IMR-90 (cell line): ENCODE measurements around the gene DYSF. TPM values are rescaled to one million over a fixed set of nuclear protein-coding genes. Genes with fewer than 3 reads are reported as not detected.

Experiments used
- ATAC-seq: fragments of 200-7000 bp; cut with Tn5 transposase; 2 replicates; pipeline ENCODE4 v1.9.1; 2020; ENCODE audit warnings: low read depth, mild to moderate bottlenecking, moderate library complexity
- BruUV-seq: library from RNA; stranded (reverse); fragments of 400-500 nt; replicated peaks from 2 replicates; lab custom pipeline; 2021; lab: Mats Ljungman, UMichigan
- CTCF ChIA-PET: fragments of 300-600 bp; formaldehyde crosslinking; extraction: SDS; loops from one replicate; lab custom pipeline; 2021; ENCODE audit warnings: antibody characterized with exemption; lab: Yijun Ruan, JAX
- POLR2A ChIA-PET: fragments of 300-600 bp; sonication (Branson Sonifier 250); formaldehyde crosslinking; loops from one replicate; lab custom pipeline; 2022; ENCODE audit warnings: antibody characterized with exemption; ENCODE audit not compliant: unreplicated experiment; lab: Charles Lee
- DNase-seq: peaks from one replicate; pipeline ENCODE4 v3.0.0; 2013
- H2AFZ ChIP-seq: replicated peaks from 2 replicates; pipeline ENCODE3; 2013; ENCODE audit warnings: low read length, mild to moderate bottlenecking; ENCODE audit not compliant: poor library complexity
- H2AK5ac ChIP-seq: 2 replicates; pipeline ENCODE4 v1.6.1; 2013; ENCODE audit warnings: low read depth, low read length, inconsistent platforms
- H2AK9ac ChIP-seq: replicated peaks from 2 replicates; pipeline ENCODE3; 2013; ENCODE audit warnings: mild to moderate bottlenecking, low read depth, low read length, moderate library complexity; ENCODE audit not compliant: poor library complexity
- H2BK120ac ChIP-seq: 2 replicates; pipeline ENCODE4 v1.6.1; 2013; ENCODE audit warnings: low read depth, low read length, inconsistent platforms
- H2BK15ac ChIP-seq: 3 replicates; pipeline ENCODE4 v1.6.1; 2013; ENCODE audit warnings: low read depth, low read length, inconsistent platforms
- H2BK20ac ChIP-seq: 2 replicates; pipeline ENCODE4 v1.6.1; 2013; ENCODE audit warnings: low read depth, mild to moderate bottlenecking, inconsistent platforms, low read length, moderate library complexity
- H2BK5ac ChIP-seq: 2 replicates; pipeline ENCODE4 v1.6.1; 2013; ENCODE audit warnings: mild to moderate bottlenecking, low read depth, low read length, inconsistent platforms; ENCODE audit not compliant: poor library complexity, severe bottlenecking
- H3K14ac ChIP-seq: replicated peaks from 2 replicates; pipeline ENCODE4 v1.6.1; 2013; ENCODE audit warnings: low read depth, low read length, inconsistent platforms
- H3K18ac ChIP-seq: 2 replicates; pipeline ENCODE4 v1.6.1; 2013; ENCODE audit warnings: low read depth, low read length, control low read depth
- H3K23ac ChIP-seq: 2 replicates; pipeline ENCODE4 v1.6.1; 2013; ENCODE audit warnings: low read depth, low read length, inconsistent platforms
- H3K27ac ChIP-seq: 2 replicates; pipeline ENCODE4 v1.5.1; 2013; ENCODE audit warnings: mild to moderate bottlenecking, control low read depth, low read length; ENCODE audit not compliant: insufficient read depth
- H3K27me3 ChIP-seq: 2 replicates; pipeline ENCODE4 v1.6.1; 2013; ENCODE audit warnings: low read length; ENCODE audit not compliant: control insufficient read depth, insufficient read depth
- H3K36me3 ChIP-seq: 2 replicates; pipeline ENCODE4 v1.6.1; 2013; ENCODE audit warnings: low read length, mixed read lengths; ENCODE audit not compliant: control insufficient read depth, insufficient read depth
- H3K4ac ChIP-seq: 2 replicates; pipeline ENCODE4 v1.6.1; 2013; ENCODE audit warnings: low read depth, low read length, inconsistent platforms
- H3K4me1 ChIP-seq: 2 replicates; pipeline ENCODE4 v1.6.1; 2013; ENCODE audit warnings: low read length, mixed read lengths; ENCODE audit not compliant: control insufficient read depth, insufficient read depth
- H3K4me2 ChIP-seq: 2 replicates; pipeline ENCODE4 v1.6.1; 2013; ENCODE audit warnings: low read depth, mild to moderate bottlenecking, control low read depth, low read length, moderate library complexity
- H3K4me3 ChIP-seq: 2 replicates; pipeline ENCODE4 v1.5.1; 2013; ENCODE audit warnings: low read depth, mild to moderate bottlenecking, control low read depth, low read length, moderate library complexity; ENCODE audit not compliant: insufficient read depth
- H3K56ac ChIP-seq: 2 replicates; pipeline ENCODE4 v1.6.1; 2013; ENCODE audit warnings: low read length, inconsistent platforms; ENCODE audit not compliant: insufficient read depth; ENCODE audit errors: extremely low read depth
- H3K79me1 ChIP-seq, 2 experiments: 2 replicates each; pipeline ENCODE4 v1.6.1; 2013; ENCODE audit warnings: low read length in 2 of 2, inconsistent platforms in 1 of 2, low read depth in 1 of 2
- H3K9ac ChIP-seq: 2 replicates; pipeline ENCODE4 v1.6.1; 2013; ENCODE audit warnings: low read depth, low read length, control low read depth
- H3K9me1 ChIP-seq: 2 replicates; pipeline ENCODE4 v1.6.1; 2013; ENCODE audit warnings: low read length, inconsistent platforms; ENCODE audit not compliant: insufficient read depth
- H3K9me3 ChIP-seq: 2 replicates; pipeline ENCODE4 v1.6.1; 2013; ENCODE audit warnings: low read length; ENCODE audit not compliant: control insufficient read depth, insufficient read depth
- H4K20me1 ChIP-seq: 2 replicates; pipeline ENCODE4 v1.6.1; 2013; ENCODE audit warnings: low read length, inconsistent platforms; ENCODE audit not compliant: insufficient read depth
- H4K5ac ChIP-seq: 2 replicates; pipeline ENCODE4 v1.6.1; 2013; ENCODE audit warnings: mild to moderate bottlenecking, low read depth, low read length, control low read depth
- H4K8ac ChIP-seq, 2 experiments: 2 replicates each; pipeline ENCODE4 v1.6.1; 2013; ENCODE audit warnings: low read depth in 2 of 2, low read length in 2 of 2, control low read depth in 1 of 2, inconsistent platforms in 1 of 2
- H4K91ac ChIP-seq: 2 replicates; pipeline ENCODE4 v1.6.1; 2013; ENCODE audit warnings: low read depth, low read length, inconsistent platforms; ENCODE audit not compliant: insufficient read depth
- CTCF ChIP-seq: conservative IDR thresholded peaks from 2 replicates; pipeline ENCODE4 v1.5.1; 2012; ENCODE audit warnings: mild to moderate bottlenecking, low read depth, low read length, improper control_type of control experiment
- MAFK ChIP-seq: IDR thresholded peaks from 2 replicates; pipeline ENCODE4 v1.6.1; 2012; ENCODE audit warnings: low read depth, low read length, improper control_type of control experiment
- SMC3 ChIP-seq: fragments of 150-350 bp; IDR thresholded peaks from 2 replicates; pipeline ENCODE4 v1.6.1; 2016; ENCODE audit warnings: low read depth, mild to moderate bottlenecking, antibody characterized with exemption, low read length, moderate library complexity
- WGBS, 2 experiments: methylation state at CpG; one replicate each; pipeline versions ENCODE4 v1.1.5 to v1.1.7; 2013; ENCODE audit warnings: missing lambda C conversion rate in 2 of 2; ENCODE audit not compliant: insufficient read length in 1 of 2; ENCODE audit errors: extremely low coverage in 2 of 2; 5-methylcytosine and 5-hydroxymethylcytosine counted together
- dilution Hi-C: fragments of 300-500 bp; cut with HindIII; formaldehyde crosslinking; loops from one replicate; pipeline ENCODE4 v1.14.3; 2018; ENCODE audit warnings: low sequenced_read_pairs; ENCODE audit not compliant: unreplicated experiment
- in situ Hi-C: fragments of 300-500 bp; cut with MboI; formaldehyde crosslinking; loops from 3 replicates; pipeline ENCODE4 v1.14.3; 2019; ENCODE audit warnings: low sequenced_read_pairs, inconsistent platforms, mixed read lengths
- intact Hi-C: fragments of 100-400 bp; cut with micrococcal nuclease; formaldehyde crosslinking; loops from 2 replicates; pipeline ENCODE4 v1.10.0; 2022
- polyA plus RNA-seq, 3 experiments: library from polyadenylated mRNA; depleted of rRNA; stranded (reverse); fragments of >200 nt; gene quantifications; 2 replicates each; pipeline ENCODE4 v1.2.3, GENCODE V29; 2012; ENCODE audit warnings: low replicate concordance in 1 of 3
- total RNA-seq: library from RNA; depleted of rRNA; stranded (reverse); fragments of >200 nt; gene quantifications from 2 replicates; pipeline ENCODE4 v1.2.3, GENCODE V29; 2012

The DYSF gene
- total and polyA plus RNA-seq, 2 of the 4 experiments (the other 2 are of a cell fraction) = 0.09 to 0.18 TPM

GRCh38 chr2:71608034-71608433 is 154.7 kb downstream of the DYSF start:
- DNase-seq (no peak), ATAC-seq (no peak)
- Histone ChIP-seq H3K9ac (no peak overlapping the region), H3K18ac (no peak overlapping the region), H2BK5ac (no peak overlapping the region), H4K8ac (no peak overlapping the region), H3K14ac (no peak overlapping the region), H3K4me3 (no peak overlapping the region), H3K4ac (no peak overlapping the region), H4K20me1 (no peaks in the 10 kb centered on the region), H4K5ac (no peak overlapping the region), H2AFZ (no peak overlapping the region), H3K56ac (no peak overlapping the region), H4K91ac (no peak overlapping the region), H2BK120ac (no peak overlapping the region), H2BK20ac (no peak overlapping the region), H2AK5ac (no peak overlapping the region), H3K23ac (no peak overlapping the region), H3K9me3 (no peaks in the 10 kb centered on the region), H3K9me1 (no peaks in the 10 kb centered on the region), H3K4me1 (no peaks in the 10 kb centered on the region), H3K27me3 (peaks cover 51% of the 10 kb centered on the region), H3K36me3 (no peaks in the 10 kb centered on the region), H2BK15ac (no peak overlapping the region), H3K27ac (no peak overlapping the region), H3K4me2 (no peak overlapping the region), H2AK9ac (no peak overlapping the region), H3K79me1 (no peaks in the 10 kb centered on the region)
- no peak for TF ChIP-seq MAFK
- no peak for TF ChIP-seq CTCF
- no peak for TF ChIP-seq SMC3
- intact Hi-C loops (no loop called here), in situ Hi-C loops (no loop called here), dilution Hi-C loops (no loop called here)
- ChIA-PET POLR2A (no interaction called here), CTCF (no interaction called here)
- 66% methylated on average over 3 of the region's 6 CpGs; no CpG with 5 or more reads in 1 of the 2 experiments for WGBS, 2 experiments
- BruUV-seq = no TSS peak
